Measurements from ENCODE around the gene ITGB4. TPM values are rescaled to one million over a fixed set of nuclear protein-coding genes. Genes with fewer than 3 reads are reported as not detected.

The ITGB4 gene
- total RNA-seq, 4 donors from 2014 or later = 3.6 to 20.2 (median 6.3) TPM

DNA sequence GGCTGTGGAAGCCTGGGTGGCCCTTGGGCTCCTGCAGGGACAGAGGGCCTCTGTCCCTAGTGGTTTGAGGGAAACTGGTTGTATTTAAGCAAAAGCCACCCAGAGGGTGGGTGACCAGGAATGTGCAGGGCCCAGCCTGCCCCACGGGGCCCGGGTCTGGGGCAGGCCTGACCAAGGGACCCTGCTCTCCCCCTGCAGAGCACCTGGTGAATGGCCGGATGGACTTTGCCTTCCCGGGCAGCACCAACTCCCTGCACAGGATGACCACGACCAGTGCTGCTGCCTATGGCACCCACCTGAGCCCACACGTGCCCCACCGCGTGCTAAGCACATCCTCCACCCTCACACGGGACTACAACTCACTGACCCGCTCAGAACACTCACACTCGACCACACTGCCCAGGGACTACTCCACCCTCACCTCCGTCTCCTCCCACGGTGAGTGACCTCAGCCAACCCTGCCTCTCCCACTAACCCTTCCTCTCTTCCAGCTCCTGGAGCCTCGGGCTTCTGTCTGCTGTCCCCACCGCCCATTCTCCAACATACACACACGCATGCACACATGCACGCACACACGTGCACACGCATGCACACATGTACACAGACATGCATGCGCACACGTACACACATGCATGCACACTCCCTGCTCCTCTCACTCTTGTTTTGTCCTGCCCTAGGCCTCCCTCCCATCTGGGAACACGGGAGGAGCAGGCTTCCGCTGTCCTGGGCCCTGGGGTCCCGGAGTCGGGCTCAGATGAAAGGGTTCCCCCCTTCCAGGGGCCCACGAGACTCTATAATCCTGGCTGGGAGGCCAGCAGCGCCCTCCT, 33.3 kb downstream of the ITGB4 start:
- TF ChIP-seq POLR2A (IDR thresholded peaks at IDR 0.05) = no peak
- TF ChIP-seq, protein P1, sequence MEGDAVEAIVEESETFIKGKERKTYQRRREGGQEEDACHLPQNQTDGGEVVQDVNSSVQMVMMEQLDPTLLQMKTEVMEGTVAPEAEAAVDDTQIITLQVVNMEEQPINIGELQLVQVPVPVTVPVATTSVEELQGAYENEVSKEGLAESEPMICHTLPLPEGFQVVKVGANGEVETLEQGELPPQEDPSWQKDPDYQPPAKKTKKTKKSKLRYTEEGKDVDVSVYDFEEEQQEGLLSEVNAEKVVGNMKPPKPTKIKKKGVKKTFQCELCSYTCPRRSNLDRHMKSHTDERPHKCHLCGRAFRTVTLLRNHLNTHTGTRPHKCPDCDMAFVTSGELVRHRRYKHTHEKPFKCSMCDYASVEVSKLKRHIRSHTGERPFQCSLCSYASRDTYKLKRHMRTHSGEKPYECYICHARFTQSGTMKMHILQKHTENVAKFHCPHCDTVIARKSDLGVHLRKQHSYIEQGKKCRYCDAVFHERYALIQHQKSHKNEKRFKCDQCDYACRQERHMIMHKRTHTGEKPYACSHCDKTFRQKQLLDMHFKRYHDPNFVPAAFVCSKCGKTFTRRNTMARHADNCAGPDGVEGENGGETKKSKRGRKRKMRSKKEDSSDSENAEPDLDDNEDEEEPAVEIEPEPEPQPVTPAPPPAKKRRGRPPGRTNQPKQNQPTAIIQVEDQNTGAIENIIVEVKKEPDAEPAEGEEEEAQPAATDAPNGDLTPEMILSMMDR (IDR thresholded peaks at IDR 0.05 in 4 of 5, conservative IDR thresholded peaks at IDR 0.05 in 1 of 5) = no peak
- Histone ChIP-seq H3K36me3 (no peaks in the 10 kb centered on the region), H3K9me3 (no peaks in the 10 kb centered on the region), H3K27ac (peak overlapping the region in 1 of 4 donors; percentile 11), H3K4me3 (peak overlapping the region in 1 of 4 donors; percentile 57), H3K27me3 (no peaks in the 10 kb centered on the region), H3K4me1 (peaks cover 11 to 14% of the 10 kb centered on the region in 2 donors)
- intact Hi-C loops (cut with DNase I; ENCODE audit: low total_unique reads) = no loop called here
- in situ Hi-C loops (cut with MboI; ENCODE audit: low sequenced_read_pairs in 4 of 4) = loop anchor here in 2 of 4 donors (5.0 to 25.0 kb wide), 2 partner anchors 82 to 133 kb away; partner anchors contain the start of genes TRIM47 (in 1 of the 2) and TRIM65 (in 1 of the 2)
- ATAC-seq (no peak), DNase-seq (no peak)

DNA sequence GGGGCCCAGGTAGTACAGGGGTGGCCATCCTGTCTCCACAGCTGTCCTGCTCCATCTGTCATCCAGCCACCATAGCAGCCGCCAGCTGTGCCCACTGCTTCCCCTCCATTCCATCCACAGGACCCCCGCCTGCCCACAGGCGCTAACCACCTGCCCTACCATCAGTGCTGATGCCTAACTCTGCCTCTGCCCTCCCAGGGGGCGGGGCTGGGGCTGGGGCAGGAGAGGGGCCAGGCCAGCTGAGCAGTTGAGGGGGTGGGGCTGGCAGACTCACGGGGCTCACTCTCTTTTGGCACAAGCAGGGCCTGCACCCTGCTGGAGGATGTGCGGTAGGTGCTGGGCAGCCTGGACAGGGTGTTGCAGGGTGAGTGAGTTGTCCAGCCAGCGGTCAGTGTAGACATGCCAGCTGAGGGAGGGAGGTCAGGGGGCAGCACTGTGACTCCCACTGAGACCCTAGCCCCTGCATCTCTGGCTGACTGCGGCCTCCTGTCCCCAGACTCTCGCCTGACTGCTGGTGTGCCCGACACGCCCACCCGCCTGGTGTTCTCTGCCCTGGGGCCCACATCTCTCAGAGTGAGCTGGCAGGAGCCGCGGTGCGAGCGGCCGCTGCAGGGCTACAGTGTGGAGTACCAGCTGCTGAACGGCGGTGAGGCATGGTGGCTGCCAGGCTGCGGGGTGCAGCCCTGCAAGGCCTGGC, 34.1 kb downstream of the ITGB4 start:
- H3K4me3 ChIP-seq = no peak overlapping the region
- no peaks in the 10 kb centered on the region for H3K9me3 ChIP-seq
- intact Hi-C loops (cut with DNase I; ENCODE audit: low total_unique reads) = no loop called here
- H3K27me3 ChIP-seq = no peaks in the 10 kb centered on the region
- TF ChIP-seq POLR2A (IDR thresholded peaks at IDR 0.05) = no peak
- TF ChIP-seq, protein P1 (IDR thresholded peaks at IDR 0.05 in 4 of 5, conservative IDR thresholded peaks at IDR 0.05 in 1 of 5) = no peak
- no peaks in the 10 kb centered on the region for H3K36me3 ChIP-seq
- H3K4me1 ChIP-seq = peaks cover 6 to 9% of the 10 kb centered on the region in 2 donors
- ATAC-seq (no peak), DNase-seq (no peak)
- in situ Hi-C loops (cut with MboI; ENCODE audit: low sequenced_read_pairs in 4 of 4) = loop anchor here in 1 of 4 donors (25.0 kb wide), 1 partner anchor 132 kb away; the partner anchor contains the start of genes TRIM47 and TRIM65
- no peak overlapping the region for H3K27ac ChIP-seq

DNA sequence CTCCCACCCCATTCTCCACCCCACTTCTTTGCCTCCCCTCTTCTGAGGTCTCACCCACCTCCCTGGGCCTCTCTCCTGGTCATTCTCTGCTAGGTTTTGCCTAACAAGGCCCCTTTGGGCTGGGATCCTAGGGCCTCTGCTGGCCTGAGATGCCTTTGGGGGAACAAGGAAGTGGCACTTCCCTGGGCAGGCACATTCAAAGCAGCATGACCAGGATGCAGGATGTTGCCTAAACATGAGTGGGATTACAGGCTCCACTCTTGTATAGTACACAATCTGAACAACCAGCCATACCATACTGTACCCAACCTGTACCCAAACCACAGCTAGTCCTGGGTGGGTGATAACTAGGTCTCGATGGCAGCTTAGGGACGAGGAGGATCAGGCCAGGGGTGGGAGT, 34.7 kb downstream of the ITGB4 start:
- H3K4me1 ChIP-seq = peaks cover 6 to 9% of the 10 kb centered on the region in 2 donors
- no peak overlapping the region for H3K4me3 ChIP-seq
- in situ Hi-C loops (cut with MboI; ENCODE audit: low sequenced_read_pairs in 4 of 4) (loop anchor here in 1 of 4 donors (25.0 kb wide), 1 partner anchor 131 kb away; the partner anchor contains the start of genes TRIM47 and TRIM65), intact Hi-C loops (cut with DNase I; ENCODE audit: low total_unique reads) (no loop called here)
- DNase-seq = no peak
- no peaks in the 10 kb centered on the region for H3K36me3 ChIP-seq
- no peak overlapping the region for H3K27ac ChIP-seq
- H3K27me3 ChIP-seq = no peaks in the 10 kb centered on the region
- no peak for ATAC-seq
- no peaks in the 10 kb centered on the region for H3K9me3 ChIP-seq
- no peak for TF ChIP-seq POLR2A (IDR thresholded peaks at IDR 0.05)
- TF ChIP-seq, protein P1 (IDR thresholded peaks at IDR 0.05 in 4 of 5, conservative IDR thresholded peaks at IDR 0.05 in 1 of 5) = no peak

GRCh38 chr17:75756451-75757085, 35.3 kb downstream of the ITGB4 start:
- Histone ChIP-seq H3K27me3 (no peaks in the 10 kb centered on the region), H3K9me3 (no peaks in the 10 kb centered on the region), H3K4me1 (peaks cover 6 to 9% of the 10 kb centered on the region in 2 donors), H3K27ac (no peak overlapping the region), H3K4me3 (no peak overlapping the region), H3K36me3 (no peaks in the 10 kb centered on the region)
- ATAC-seq (no peak), DNase-seq (no peak)
- in situ Hi-C loops (cut with MboI; ENCODE audit: low sequenced_read_pairs in 4 of 4) (loop anchor here in 1 of 4 donors (25.0 kb wide), 1 partner anchor 131 kb away; the partner anchor contains the start of genes TRIM47 and TRIM65), intact Hi-C loops (cut with DNase I; ENCODE audit: low total_unique reads) (no loop called here)
- no peak for TF ChIP-seq POLR2A (IDR thresholded peaks at IDR 0.05)
- TF ChIP-seq, protein P1 (IDR thresholded peaks at IDR 0.05 in 4 of 5, conservative IDR thresholded peaks at IDR 0.05 in 1 of 5) = no peak

Measured in gastrocnemius medialis (tissue), 4 donors.